HepG2 (cell line): Measurements from ENCODE around the gene SETD5. TPM values are rescaled to one million over a fixed set of nuclear protein-coding genes. Genes with fewer than 3 reads are reported as not detected.
A peak's percentile ranks its signal among the peaks of the same experiment; 100 is the strongest.

Source experiments
- ESRRA ChIP-seq: sonication (generic); formaldehyde crosslinking; IDR thresholded peaks from 2 replicates; pipeline ENCODE4 v1.5.1; 2020; ENCODE audit warnings: mild to moderate bottlenecking, low read depth, missing genetic modification reagents
- FOXK1 ChIP-seq: sonication (generic); formaldehyde crosslinking; IDR thresholded peaks from 2 replicates; pipeline ENCODE4 v1.4.0; 2020; ENCODE audit warnings: low read depth, missing genetic modification reagents, borderline replicate concordance
- GTF2F1 ChIP-seq: fragments of 150-350 bp; IDR thresholded peaks from 2 replicates; pipeline ENCODE4 v1.6.1; 2014; ENCODE audit warnings: low read length
- HHEX ChIP-seq: IDR thresholded peaks from 2 replicates; pipeline ENCODE4 v1.6.1; 2016; ENCODE audit warnings: control low read depth
- HOXA3 ChIP-seq: sonication (generic); formaldehyde crosslinking; IDR thresholded peaks from 2 replicates; pipeline ENCODE4 v1.5.0; 2020; ENCODE audit warnings: missing genetic modification reagents
- KMT2B ChIP-seq: IDR thresholded peaks from 2 replicates; pipeline ENCODE4 v1.6.1; 2016; ENCODE audit warnings: missing genetic modification reagents, missing compliant biosample characterization
- MYNN ChIP-seq: sonication (generic); formaldehyde crosslinking; IDR thresholded peaks from 2 replicates; pipeline ENCODE4 v1.4.0; 2020; ENCODE audit warnings: mild to moderate bottlenecking, low read depth, missing genetic modification reagents
- ONECUT2 ChIP-seq: sonication (generic); formaldehyde crosslinking; IDR thresholded peaks from 2 replicates; pipeline ENCODE4 v1.4.0; 2020; ENCODE audit warnings: missing genetic modification reagents
- PITX1 ChIP-seq: sonication (generic); formaldehyde crosslinking; IDR thresholded peaks from 2 replicates; pipeline ENCODE4 v1.5.1; 2020; ENCODE audit warnings: mild to moderate bottlenecking, missing genetic modification reagents
- SALL1 ChIP-seq: sonication (generic); formaldehyde crosslinking; IDR thresholded peaks from 2 replicates; pipeline ENCODE4 v1.8.0; 2022; ENCODE audit warnings: mild to moderate bottlenecking, missing genetic modification reagents
- SMAD1 ChIP-seq: sonication (generic); formaldehyde crosslinking; IDR thresholded peaks from 2 replicates; pipeline ENCODE4 v1.4.0; 2020; ENCODE audit warnings: missing genetic modification reagents, low read depth, mild to moderate bottlenecking, borderline replicate concordance
- SMAD3 ChIP-seq: sonication (generic); formaldehyde crosslinking; IDR thresholded peaks from 2 replicates; pipeline ENCODE4 v1.4.0; 2020; ENCODE audit warnings: missing genetic modification reagents
- SMARCC2 ChIP-seq: fragments of 450-650 bp; IDR thresholded peaks from 2 replicates; pipeline ENCODE4 v1.6.1; 2017; ENCODE audit warnings: antibody characterized with exemption, mild to moderate bottlenecking
- ZNF121 ChIP-seq: sonication (generic); formaldehyde crosslinking; IDR thresholded peaks from 2 replicates; pipeline ENCODE4 v1.5.0; 2020; ENCODE audit warnings: mild to moderate bottlenecking, missing genetic modification reagents
- ZNF570 ChIP-seq: sonication (generic); formaldehyde crosslinking; IDR thresholded peaks from 2 replicates; pipeline ENCODE4 v1.4.0; 2020; ENCODE audit warnings: mild to moderate bottlenecking, missing genetic modification reagents, borderline replicate concordance
- ZNF614 ChIP-seq: IDR thresholded peaks from 2 replicates; pipeline ENCODE4 v1.6.1; 2018; ENCODE audit warnings: missing biosample characterization, missing genetic modification reagents, inconsistent platforms, borderline replicate concordance
- ZNF747 ChIP-seq: sonication (generic); formaldehyde crosslinking; IDR thresholded peaks from 2 replicates; pipeline ENCODE4 v1.8.1; 2023; ENCODE audit warnings: missing genetic modification reagents, mild to moderate bottlenecking, borderline replicate concordance
- ZNF792 ChIP-seq: IDR thresholded peaks from 2 replicates; pipeline ENCODE4 v1.6.1; 2016
- polyA plus RNA-seq, 8 experiments: library from polyadenylated mRNA; depleted of rRNA in 3 of 8; stranded (reverse) in 7 of 8; unstranded in 1 of 8; fragments of >200 nt; fragmentation: Illumina TruSeq in 4 of 8; extraction: Trizol in 4 of 8; gene quantifications; 2 replicates each; pipeline versions ENCODE4 v1.2.1 to v1.2.3, GENCODE V29; 2011 to 2016; ENCODE audit warnings: low read depth in 4 of 8, missing spikeins in 1 of 8, mixed read lengths in 1 of 8; ENCODE audit not compliant: insufficient read depth in 1 of 8
- total RNA-seq, 5 experiments: library from RNA; depleted of rRNA; stranded (reverse); fragments of >200 nt; fragmentation: Illumina TruSeq; extraction: Trizol; gene quantifications; 2 replicates each; pipeline ENCODE4 v1.2.3, GENCODE V29; 2016; ENCODE audit warnings: low read depth in 1 of 5
- TF ChIP-seq, protein P1 (sequence below): sonication (generic); formaldehyde crosslinking; conservative IDR thresholded peaks from 2 replicates; pipeline ENCODE4 v1.8.0; 2022; ENCODE audit warnings: low read depth, missing genetic modification reagents
- TF ChIP-seq, protein P2 (sequence below): sonication (generic); formaldehyde crosslinking; IDR thresholded peaks from 2 replicates; pipeline ENCODE4 v1.5.1; 2020; ENCODE audit warnings: mild to moderate bottlenecking, missing genetic modification reagents, borderline replicate concordance

SETD5 gene
- total and polyA plus RNA-seq, 2 of the 13 experiments (the other 11 are each of a cell fraction or from before 2014, with no cell fraction given) = 46.8 to 95.8 TPM

DNA sequence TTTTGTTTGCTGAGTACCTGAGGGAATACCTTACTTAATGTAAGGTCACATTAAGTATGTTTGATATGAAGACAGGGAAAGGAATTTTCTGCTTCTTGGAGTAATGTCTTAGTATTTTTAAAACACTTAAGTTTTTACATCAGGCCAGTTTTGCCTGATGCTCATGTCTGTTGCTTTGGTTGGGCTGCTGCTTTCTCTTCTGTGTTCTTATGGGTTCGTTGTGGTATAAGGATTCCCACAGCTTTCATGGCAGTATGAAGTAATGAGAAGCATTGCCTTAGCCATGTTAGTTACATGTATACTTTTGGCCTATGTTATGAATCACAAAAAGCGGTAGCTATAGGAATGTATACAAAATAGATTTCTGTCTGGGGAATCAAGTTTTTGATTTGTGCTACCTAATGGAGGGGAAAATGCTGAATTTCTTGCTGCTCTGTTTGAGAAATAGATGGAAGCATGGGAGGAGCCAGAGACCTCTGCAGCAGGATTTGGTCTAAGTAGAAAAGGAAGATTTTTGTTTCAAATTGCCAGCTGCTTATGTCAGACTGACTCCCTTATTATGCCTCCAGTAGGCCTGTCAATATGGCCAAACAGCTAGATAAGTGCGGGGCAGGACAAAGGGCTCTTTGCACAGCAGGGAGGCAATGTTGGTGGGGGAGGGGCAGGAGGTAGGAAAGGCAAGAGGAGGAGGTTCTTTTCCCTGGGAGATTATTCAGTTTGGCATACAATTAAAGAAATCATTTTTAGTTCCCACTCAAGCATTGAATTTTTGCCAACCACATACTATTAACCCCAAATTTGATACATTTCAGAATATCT lies 5.2 kb downstream of the SETD5 start (continued):
- TF ChIP-seq, protein P1, sequence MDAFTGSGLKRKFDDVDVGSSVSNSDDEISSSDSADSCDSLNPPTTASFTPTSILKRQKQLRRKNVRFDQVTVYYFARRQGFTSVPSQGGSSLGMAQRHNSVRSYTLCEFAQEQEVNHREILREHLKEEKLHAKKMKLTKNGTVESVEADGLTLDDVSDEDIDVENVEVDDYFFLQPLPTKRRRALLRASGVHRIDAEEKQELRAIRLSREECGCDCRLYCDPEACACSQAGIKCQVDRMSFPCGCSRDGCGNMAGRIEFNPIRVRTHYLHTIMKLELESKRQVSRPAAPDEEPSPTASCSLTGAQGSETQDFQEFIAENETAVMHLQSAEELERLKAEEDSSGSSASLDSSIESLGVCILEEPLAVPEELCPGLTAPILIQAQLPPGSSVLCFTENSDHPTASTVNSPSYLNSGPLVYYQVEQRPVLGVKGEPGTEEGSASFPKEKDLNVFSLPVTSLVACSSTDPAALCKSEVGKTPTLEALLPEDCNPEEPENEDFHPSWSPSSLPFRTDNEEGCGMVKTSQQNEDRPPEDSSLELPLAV (CRISPR knock-in tag) = no peak
- peak; percentile 59 for TF ChIP-seq KMT2B (CRISPR knock-in tag)
- TF ChIP-seq HHEX (CRISPR knock-in tag) = peak; percentile 34; the same call in 1 of the 2 replicates
- TF ChIP-seq ONECUT2 = 0 out of 2 replicates have a peak, but pooled peaks have one; percentile 24
- no peak for TF ChIP-seq ZNF570 (CRISPR knock-in tag)
- peak; percentile 79 for TF ChIP-seq ZNF121 (CRISPR knock-in tag)
- no peak for TF ChIP-seq ESRRA (CRISPR knock-in tag)
- TF ChIP-seq MYNN (CRISPR knock-in tag) = no peak
- no peak for TF ChIP-seq PITX1 (CRISPR knock-in tag)
- 0 out of 2 replicates have a peak, but pooled peaks have one; percentile 38 for TF ChIP-seq SMAD3 (CRISPR knock-in tag)
- peak; percentile 87 for TF ChIP-seq SALL1 (CRISPR knock-in tag)
- no peak for TF ChIP-seq GTF2F1
- TF ChIP-seq ZNF614 (CRISPR knock-in tag) = peak; percentile 65; the same call in 1 of the 2 replicates
- 0 out of 2 replicates have a peak, but pooled peaks have one; percentile 64 for TF ChIP-seq ZNF747 (CRISPR knock-in tag)
- TF ChIP-seq ZNF792 = peak; percentile 50; the same call in 1 of the 2 replicates
- TF ChIP-seq, protein P2, sequence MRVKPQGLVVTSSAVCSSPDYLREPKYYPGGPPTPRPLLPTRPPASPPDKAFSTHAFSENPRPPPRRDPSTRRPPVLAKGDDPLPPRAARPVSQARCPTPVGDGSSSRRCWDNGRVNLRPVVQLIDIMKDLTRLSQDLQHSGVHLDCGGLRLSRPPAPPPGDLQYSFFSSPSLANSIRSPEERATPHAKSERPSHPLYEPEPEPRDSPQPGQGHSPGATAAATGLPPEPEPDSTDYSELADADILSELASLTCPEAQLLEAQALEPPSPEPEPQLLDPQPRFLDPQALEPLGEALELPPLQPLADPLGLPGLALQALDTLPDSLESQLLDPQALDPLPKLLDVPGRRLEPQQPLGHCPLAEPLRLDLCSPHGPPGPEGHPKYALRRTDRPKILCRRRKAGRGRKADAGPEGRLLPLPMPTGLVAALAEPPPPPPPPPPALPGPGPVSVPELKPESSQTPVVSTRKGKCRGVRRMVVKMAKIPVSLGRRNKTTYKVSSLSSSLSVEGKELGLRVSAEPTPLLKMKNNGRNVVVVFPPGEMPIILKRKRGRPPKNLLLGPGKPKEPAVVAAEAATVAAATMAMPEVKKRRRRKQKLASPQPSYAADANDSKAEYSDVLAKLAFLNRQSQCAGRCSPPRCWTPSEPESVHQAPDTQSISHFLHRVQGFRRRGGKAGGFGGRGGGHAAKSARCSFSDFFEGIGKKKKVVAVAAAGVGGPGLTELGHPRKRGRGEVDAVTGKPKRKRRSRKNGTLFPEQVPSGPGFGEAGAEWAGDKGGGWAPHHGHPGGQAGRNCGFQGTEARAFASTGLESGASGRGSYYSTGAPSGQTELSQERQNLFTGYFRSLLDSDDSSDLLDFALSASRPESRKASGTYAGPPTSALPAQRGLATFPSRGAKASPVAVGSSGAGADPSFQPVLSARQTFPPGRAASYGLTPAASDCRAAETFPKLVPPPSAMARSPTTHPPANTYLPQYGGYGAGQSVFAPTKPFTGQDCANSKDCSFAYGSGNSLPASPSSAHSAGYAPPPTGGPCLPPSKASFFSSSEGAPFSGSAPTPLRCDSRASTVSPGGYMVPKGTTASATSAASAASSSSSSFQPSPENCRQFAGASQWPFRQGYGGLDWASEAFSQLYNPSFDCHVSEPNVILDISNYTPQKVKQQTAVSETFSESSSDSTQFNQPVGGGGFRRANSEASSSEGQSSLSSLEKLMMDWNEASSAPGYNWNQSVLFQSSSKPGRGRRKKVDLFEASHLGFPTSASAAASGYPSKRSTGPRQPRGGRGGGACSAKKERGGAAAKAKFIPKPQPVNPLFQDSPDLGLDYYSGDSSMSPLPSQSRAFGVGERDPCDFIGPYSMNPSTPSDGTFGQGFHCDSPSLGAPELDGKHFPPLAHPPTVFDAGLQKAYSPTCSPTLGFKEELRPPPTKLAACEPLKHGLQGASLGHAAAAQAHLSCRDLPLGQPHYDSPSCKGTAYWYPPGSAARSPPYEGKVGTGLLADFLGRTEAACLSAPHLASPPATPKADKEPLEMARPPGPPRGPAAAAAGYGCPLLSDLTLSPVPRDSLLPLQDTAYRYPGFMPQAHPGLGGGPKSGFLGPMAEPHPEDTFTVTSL = 0 out of 2 replicates have a peak, but pooled peaks have one; percentile 19
- TF ChIP-seq SMARCC2 = no peak
- TF ChIP-seq HOXA3 = peak; percentile 60
- no peak for TF ChIP-seq SMAD1
- peak; percentile 43; the same call in 1 of the 2 replicates for TF ChIP-seq FOXK1 (CRISPR knock-in tag)
